22Rv1 (cell line): ENCODE results near the gene LRRC59.

Source experiments
- CTCF ChIP-seq: fragments of 450-650 bp; IDR thresholded peaks from 2 replicates; pipeline ENCODE4 v1.5.1; 2017; ENCODE audit warnings: mild to moderate bottlenecking
- ZFX ChIP-seq: fragments of 450-650 bp; IDR thresholded peaks from 2 replicates; pipeline ENCODE4 v1.6.1; 2017; ENCODE audit warnings: antibody characterized with exemption, borderline replicate concordance

- TF ChIP-seq CTCF (no peak), ZFX (no peak)
These were observed 21.3 kb downstream of the LRRC59 start for GRCh38 chr17:50375858-50376538.
